GM23338 (cell line): ENCODE data around the gene CXorf65.

ENCODE experiments used
- EZH2 ChIP-seq: fragments of 200-600 bp; sonication (generic); IDR thresholded peaks from one replicate; pipeline ENCODE4 v1.8.0; 2017; ENCODE audit warnings: antibody characterized with exemption, mild to moderate bottlenecking, low read depth; ENCODE audit not compliant: unreplicated experiment
- POLR2AphosphoS5 ChIP-seq: IDR thresholded peaks from 2 replicates; pipeline ENCODE4 v1.6.1; 2016; ENCODE audit warnings: antibody characterized with exemption, low read depth
- TF ChIP-seq, protein P1 (sequence below), 2 experiments: fragments of 200-600 bp in 1 of 2; sonication (generic) in 1 of 2; conservative IDR thresholded peaks; 2 replicates each; pipeline versions ENCODE4 v1.5.1 to v1.6.1; 2016 to 2017; ENCODE audit warnings: antibody characterized with exemption in 2 of 2, low read depth in 2 of 2, mild to moderate bottlenecking in 2 of 2, moderate library complexity in 1 of 2
- TF ChIP-seq, protein P2 (sequence below): IDR thresholded peaks from one replicate; pipeline ENCODE4 v1.6.1; 2018; ENCODE audit warnings: antibody characterized with exemption; ENCODE audit not compliant: unreplicated experiment

DNA sequence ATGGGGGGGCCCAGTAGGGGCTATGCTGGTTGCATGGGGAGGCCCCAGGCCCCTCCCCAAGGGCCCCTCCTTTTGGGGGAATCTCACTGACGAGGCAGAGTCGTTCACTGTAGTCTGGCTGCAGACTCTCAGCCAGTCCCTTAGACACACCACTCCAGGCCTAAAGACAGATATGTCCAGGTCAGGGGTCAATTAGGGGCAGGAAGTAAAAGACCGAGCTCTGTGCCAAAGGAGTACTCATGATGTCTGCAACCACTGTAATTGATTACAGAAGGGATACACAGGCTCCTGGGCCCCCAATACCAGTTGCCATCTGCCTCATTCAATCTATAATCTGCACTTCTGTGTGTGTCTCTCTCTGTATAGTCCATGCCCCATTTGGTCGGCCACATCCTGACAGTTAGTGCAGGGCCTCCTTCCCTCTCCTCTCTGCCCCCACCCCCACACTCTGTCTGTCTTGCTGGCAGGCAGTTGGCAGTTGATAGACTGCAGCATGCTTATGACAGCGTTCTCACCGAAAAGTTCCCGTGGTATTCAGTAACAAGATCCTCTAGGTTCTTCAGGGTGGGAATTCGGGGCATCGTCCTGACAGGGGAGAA, 1.3 kb upstream of the CXorf65 start:
- TF ChIP-seq, protein P1, sequence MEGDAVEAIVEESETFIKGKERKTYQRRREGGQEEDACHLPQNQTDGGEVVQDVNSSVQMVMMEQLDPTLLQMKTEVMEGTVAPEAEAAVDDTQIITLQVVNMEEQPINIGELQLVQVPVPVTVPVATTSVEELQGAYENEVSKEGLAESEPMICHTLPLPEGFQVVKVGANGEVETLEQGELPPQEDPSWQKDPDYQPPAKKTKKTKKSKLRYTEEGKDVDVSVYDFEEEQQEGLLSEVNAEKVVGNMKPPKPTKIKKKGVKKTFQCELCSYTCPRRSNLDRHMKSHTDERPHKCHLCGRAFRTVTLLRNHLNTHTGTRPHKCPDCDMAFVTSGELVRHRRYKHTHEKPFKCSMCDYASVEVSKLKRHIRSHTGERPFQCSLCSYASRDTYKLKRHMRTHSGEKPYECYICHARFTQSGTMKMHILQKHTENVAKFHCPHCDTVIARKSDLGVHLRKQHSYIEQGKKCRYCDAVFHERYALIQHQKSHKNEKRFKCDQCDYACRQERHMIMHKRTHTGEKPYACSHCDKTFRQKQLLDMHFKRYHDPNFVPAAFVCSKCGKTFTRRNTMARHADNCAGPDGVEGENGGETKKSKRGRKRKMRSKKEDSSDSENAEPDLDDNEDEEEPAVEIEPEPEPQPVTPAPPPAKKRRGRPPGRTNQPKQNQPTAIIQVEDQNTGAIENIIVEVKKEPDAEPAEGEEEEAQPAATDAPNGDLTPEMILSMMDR (conservative IDR thresholded peaks at IDR 0.05; ENCODE audit: low read depth in 2 of 2), result no peak
- TF ChIP-seq EZH2 (no peak), POLR2AphosphoS5 (no peak)
- TF ChIP-seq, protein P2, sequence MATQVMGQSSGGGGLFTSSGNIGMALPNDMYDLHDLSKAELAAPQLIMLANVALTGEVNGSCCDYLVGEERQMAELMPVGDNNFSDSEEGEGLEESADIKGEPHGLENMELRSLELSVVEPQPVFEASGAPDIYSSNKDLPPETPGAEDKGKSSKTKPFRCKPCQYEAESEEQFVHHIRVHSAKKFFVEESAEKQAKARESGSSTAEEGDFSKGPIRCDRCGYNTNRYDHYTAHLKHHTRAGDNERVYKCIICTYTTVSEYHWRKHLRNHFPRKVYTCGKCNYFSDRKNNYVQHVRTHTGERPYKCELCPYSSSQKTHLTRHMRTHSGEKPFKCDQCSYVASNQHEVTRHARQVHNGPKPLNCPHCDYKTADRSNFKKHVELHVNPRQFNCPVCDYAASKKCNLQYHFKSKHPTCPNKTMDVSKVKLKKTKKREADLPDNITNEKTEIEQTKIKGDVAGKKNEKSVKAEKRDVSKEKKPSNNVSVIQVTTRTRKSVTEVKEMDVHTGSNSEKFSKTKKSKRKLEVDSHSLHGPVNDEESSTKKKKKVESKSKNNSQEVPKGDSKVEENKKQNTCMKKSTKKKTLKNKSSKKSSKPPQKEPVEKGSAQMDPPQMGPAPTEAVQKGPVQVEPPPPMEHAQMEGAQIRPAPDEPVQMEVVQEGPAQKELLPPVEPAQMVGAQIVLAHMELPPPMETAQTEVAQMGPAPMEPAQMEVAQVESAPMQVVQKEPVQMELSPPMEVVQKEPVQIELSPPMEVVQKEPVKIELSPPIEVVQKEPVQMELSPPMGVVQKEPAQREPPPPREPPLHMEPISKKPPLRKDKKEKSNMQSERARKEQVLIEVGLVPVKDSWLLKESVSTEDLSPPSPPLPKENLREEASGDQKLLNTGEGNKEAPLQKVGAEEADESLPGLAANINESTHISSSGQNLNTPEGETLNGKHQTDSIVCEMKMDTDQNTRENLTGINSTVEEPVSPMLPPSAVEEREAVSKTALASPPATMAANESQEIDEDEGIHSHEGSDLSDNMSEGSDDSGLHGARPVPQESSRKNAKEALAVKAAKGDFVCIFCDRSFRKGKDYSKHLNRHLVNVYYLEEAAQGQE, result no peak
